Right lobe of liver (tissue), 6 donors: ENCODE data around the gene ZNF860. TPM values are rescaled to one million over a fixed set of nuclear protein-coding genes. Genes with fewer than 3 reads are reported as not detected.

Experiments
- ATAC-seq, 4 donors: fragments of 200-7000 bp; cut with Tn5 transposase; one replicate each; pipeline ENCODE4 v1.9.1; 2020; ENCODE audit warnings: mild to moderate bottlenecking in 4 of 4, moderate library complexity in 4 of 4
- DNase-seq, 3 donors: peaks; one replicate each; pipeline ENCODE4 v3.0.0-alpha.2; 2020
- H3K27ac ChIP-seq, 3 donors: fragments of 200-600 bp; one replicate each; pipeline ENCODE4 v1.8.0; 2022
- H3K27me3 ChIP-seq, 2 donors: fragments of 200-600 bp; one replicate each; pipeline ENCODE4 v1.8.0; 2022
- H3K36me3 ChIP-seq, 4 donors: fragments of 200-600 bp; sonication (generic) in 1 of 4; one replicate each; pipeline versions ENCODE4 v1.5.1 to v1.8.0; 2017 to 2022; ENCODE audit warnings: control low read depth in 1 of 4
- H3K4me1 ChIP-seq, 4 donors: fragments of 200-600 bp; sonication (generic) in 1 of 4; one replicate each; pipeline versions ENCODE4 v1.5.1 to v1.8.0; 2017 to 2022; ENCODE audit warnings: control low read depth in 1 of 4
- H3K4me3 ChIP-seq, 3 donors: fragments of 200-600 bp; one replicate each; pipeline ENCODE4 v1.8.0; 2022
- H3K9me3 ChIP-seq, 4 donors: fragments of 200-600 bp; sonication (generic) in 1 of 4; one replicate each; pipeline versions ENCODE4 v1.5.1 to v1.8.0; 2017 to 2022; ENCODE audit warnings: control low read depth in 1 of 4
- POLR2A ChIP-seq: fragments of 450-650 bp; IDR thresholded peaks from one replicate; pipeline ENCODE4 v1.6.1; 2017; ENCODE audit warnings: antibody characterized with exemption, mild to moderate bottlenecking
- WGBS: methylation state at CpG from one replicate; pipeline ENCODE4 v1.1.6; 2018; ENCODE audit warnings: low coverage, low lambda C conversion rate; ENCODE audit not compliant: insufficient coverage; ENCODE audit errors: missing lambda C conversion rate; 5-methylcytosine and 5-hydroxymethylcytosine counted together
- intact Hi-C, 2 donors: fragments of 100-400 bp; cut with DNase I; formaldehyde crosslinking; loops; one replicate each; pipeline versions ENCODE4 v1.11.2 to v1.14.1; 2022
- total RNA-seq, 6 experiments: library from RNA; depleted of rRNA in 2 of 6; stranded (reverse); fragments of >200 nt in 2 of 6; fragmentation: NEBNext Ultra II Directional in 3 of 6; extraction: Animal tissue kit (Norgen Biotek cat#: 25700) in 3 of 6; gene quantifications; one replicate each; pipeline versions ENCODE4 v1.1.0 to v1.2.4, GENCODE V29; 2016 to 2023
- TF ChIP-seq, protein P1 (sequence below), 4 donors: fragments of 200-600 bp in 3 of 4; fragments of 450-650 bp in 1 of 4; IDR thresholded peaks; one replicate each; pipeline versions ENCODE4 v1.5.1 to v1.8.0; 2016 to 2022; ENCODE audit warnings: antibody characterized with exemption in 4 of 4, mild to moderate bottlenecking in 2 of 4
- donor health status: DM: no; HTN: yes; CAD: no.
- donor health status: DM: no; HTN: no; CAD: no.
- donor health status: DM: no; HTN: no; CAD: no.
- donor health status: DM: no; HTN: yes; CAD: no.
- donor health status: DM: no; HTN: yes; CAD: no.

ZNF860 gene
- total RNA-seq, 6 experiments from 2014 or later, result 0.06 to 0.39 (median 0.13) TPM; not detected in 1

DNA sequence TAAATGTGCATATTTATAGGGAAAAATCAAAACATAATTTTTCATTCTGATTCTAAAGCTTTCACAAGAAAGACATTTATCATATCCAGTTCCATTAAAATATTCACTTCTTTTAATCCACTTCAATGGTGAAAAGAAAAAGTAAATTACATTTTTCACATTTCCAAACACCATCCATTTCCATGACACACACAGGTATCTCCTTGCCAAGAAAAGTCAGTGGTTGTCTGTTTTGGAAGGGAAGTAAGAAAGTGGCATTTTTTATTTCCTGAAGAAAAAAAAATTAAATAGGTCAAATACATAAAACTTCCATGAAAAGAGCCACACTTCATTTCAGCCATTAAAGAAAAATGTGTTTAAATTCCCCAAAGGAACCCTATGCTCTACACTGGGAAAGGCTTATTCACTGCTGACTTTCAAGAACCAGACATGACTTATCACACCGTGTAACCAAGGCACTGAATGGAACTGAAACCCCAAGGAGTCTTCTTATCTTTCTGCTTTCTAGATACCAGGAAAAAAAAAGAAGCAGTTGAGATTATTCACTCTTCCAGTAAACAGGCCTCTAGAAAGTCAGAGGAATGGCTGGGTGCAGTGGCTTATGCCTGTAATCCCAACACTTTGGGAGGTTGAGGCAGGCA, 45.0 kb upstream of the ZNF860 start:
- intact Hi-C loops, result no loop called here
- TF ChIP-seq, protein P1, sequence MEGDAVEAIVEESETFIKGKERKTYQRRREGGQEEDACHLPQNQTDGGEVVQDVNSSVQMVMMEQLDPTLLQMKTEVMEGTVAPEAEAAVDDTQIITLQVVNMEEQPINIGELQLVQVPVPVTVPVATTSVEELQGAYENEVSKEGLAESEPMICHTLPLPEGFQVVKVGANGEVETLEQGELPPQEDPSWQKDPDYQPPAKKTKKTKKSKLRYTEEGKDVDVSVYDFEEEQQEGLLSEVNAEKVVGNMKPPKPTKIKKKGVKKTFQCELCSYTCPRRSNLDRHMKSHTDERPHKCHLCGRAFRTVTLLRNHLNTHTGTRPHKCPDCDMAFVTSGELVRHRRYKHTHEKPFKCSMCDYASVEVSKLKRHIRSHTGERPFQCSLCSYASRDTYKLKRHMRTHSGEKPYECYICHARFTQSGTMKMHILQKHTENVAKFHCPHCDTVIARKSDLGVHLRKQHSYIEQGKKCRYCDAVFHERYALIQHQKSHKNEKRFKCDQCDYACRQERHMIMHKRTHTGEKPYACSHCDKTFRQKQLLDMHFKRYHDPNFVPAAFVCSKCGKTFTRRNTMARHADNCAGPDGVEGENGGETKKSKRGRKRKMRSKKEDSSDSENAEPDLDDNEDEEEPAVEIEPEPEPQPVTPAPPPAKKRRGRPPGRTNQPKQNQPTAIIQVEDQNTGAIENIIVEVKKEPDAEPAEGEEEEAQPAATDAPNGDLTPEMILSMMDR (IDR thresholded peaks at IDR 0.05), result no peak
- TF ChIP-seq POLR2A, result no peak
- no peaks in the 10 kb centered on the region for H3K36me3 ChIP-seq
- no peaks in the 10 kb centered on the region for H3K4me1 ChIP-seq
- H3K4me3 ChIP-seq, result no peak overlapping the region
- H3K27ac ChIP-seq, result no peak overlapping the region
- no peaks in the 10 kb centered on the region for H3K27me3 ChIP-seq
- ATAC-seq (peak in 3 of 4 donors; percentile 35 to 54 (median 42)), DNase-seq (no peak)
- 16% methylated on average over 1 of the region's 1 CpG for WGBS
- H3K9me3 ChIP-seq, result no peaks in the 10 kb centered on the region

DNA sequence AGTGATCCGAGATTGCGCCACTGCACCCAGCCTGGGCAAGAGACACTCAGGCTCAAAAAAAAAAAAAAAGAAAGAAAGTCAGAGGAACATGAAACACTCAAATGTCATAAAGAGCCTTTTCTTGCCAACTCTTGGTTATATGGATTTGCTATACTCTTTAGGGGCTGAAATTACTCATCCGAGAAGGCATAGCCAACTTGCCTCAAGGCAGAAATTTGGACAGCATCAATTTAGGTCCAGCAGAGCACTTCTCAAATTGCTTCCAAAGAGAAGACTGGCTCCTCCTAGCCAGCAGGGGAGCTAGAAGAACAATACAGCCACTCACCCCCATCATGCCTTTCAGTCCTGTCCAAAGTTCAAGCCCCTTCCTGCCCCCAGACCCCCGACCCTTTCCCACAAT, 44.3 kb upstream of the ZNF860 start:
- Histone ChIP-seq H3K36me3 (no peaks in the 10 kb centered on the region), H3K4me3 (no peak overlapping the region), H3K27me3 (no peaks in the 10 kb centered on the region), H3K4me1 (no peaks in the 10 kb centered on the region), H3K9me3 (no peaks in the 10 kb centered on the region), H3K27ac (no peak overlapping the region)
- intact Hi-C loops, result no loop called here
- DNase-seq (no peak), ATAC-seq (no peak)
- WGBS, result 49% methylated on average over 2 of the region's 4 CpGs
- TF ChIP-seq, protein P1 (IDR thresholded peaks at IDR 0.05), result no peak
- TF ChIP-seq POLR2A, result no peak

- TF ChIP-seq, protein P1 (IDR thresholded peaks at IDR 0.05), result no peak
- no peak for TF ChIP-seq POLR2A
- no peak for ATAC-seq
- peaks cover 0 to 6% of the 10 kb centered on the region in 2 donors for H3K27me3 ChIP-seq
- no peak for DNase-seq
- intact Hi-C loops, result no loop called here
- no peaks in the 10 kb centered on the region for H3K9me3 ChIP-seq
- H3K27ac ChIP-seq, result no peak overlapping the region
- no peaks in the 10 kb centered on the region for H3K36me3 ChIP-seq
- 91% methylated on average over 2 of the region's 2 CpGs for WGBS
- H3K4me3 ChIP-seq, result no peak overlapping the region
- no peaks in the 10 kb centered on the region for H3K4me1 ChIP-seq
These were observed 39.1 kb upstream of the ZNF860 start for GRCh38 chr3:31942446-31942845.

DNA sequence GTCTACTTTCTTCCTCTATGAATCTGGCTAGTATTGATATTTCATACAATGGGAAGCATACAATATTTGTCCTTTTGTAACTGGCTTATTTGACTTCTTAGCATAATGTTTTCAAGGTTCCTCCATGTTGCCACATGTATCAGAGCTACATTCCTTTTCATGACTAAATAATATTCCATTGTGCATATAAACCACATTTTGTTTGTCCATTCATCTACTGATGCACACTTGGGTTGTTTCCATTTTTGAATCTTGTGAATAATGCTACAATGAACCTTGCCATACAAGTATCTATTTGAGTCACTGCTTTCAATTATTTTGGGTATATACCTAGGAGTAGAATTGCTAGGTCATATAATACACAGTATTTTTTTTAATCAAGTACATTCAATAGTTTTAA, 38.5 kb upstream of the ZNF860 start:
- TF ChIP-seq, protein P1 (IDR thresholded peaks at IDR 0.05), result no peak
- TF ChIP-seq POLR2A, result no peak
- Histone ChIP-seq H3K9me3 (no peaks in the 10 kb centered on the region), H3K27ac (no peak overlapping the region), H3K4me1 (no peaks in the 10 kb centered on the region), H3K27me3 (peaks cover 0 to 6% of the 10 kb centered on the region in 2 donors), H3K36me3 (no peaks in the 10 kb centered on the region), H3K4me3 (no peak overlapping the region)
- DNase-seq, result no peak
- intact Hi-C loops, result no loop called here
- no peak for ATAC-seq

DNA sequence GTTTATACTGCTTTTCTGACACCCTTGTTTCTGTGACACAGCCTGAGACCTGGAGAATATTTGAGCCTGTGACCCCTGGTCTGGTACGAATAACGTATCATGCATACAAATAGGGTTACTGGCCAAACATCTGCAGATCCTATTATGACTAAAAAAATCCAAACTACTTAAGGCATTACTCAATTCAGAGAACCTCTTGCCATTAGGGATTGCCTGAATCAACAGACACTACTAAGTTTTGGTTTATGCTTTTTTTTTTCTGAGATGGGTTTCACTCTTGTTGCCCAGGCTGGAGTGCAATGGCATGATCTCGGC, 35.9 kb upstream of the ZNF860 start:
- Histone ChIP-seq H3K4me1 (no peaks in the 10 kb centered on the region), H3K4me3 (no peak overlapping the region), H3K27me3 (peaks cover 0 to 6% of the 10 kb centered on the region in 2 donors), H3K27ac (no peak overlapping the region), H3K9me3 (no peaks in the 10 kb centered on the region), H3K36me3 (no peaks in the 10 kb centered on the region)
- DNase-seq, result no peak
- 41% methylated on average over 3 of the region's 3 CpGs for WGBS
- no peak for ATAC-seq
- intact Hi-C loops, result no loop called here
- TF ChIP-seq POLR2A, result no peak
- TF ChIP-seq, protein P1 (IDR thresholded peaks at IDR 0.05), result no peak
